MM.1S (cell line): ENCODE data around the gene IL1B.

Source experiments
- DNase-seq: peaks from one replicate; pipeline ENCODE4 v3.0.0-alpha.2; 2015
- H2AFZ ChIP-seq: fragments of 300-600 bp; sonication (generic); 2 replicates; pipeline ENCODE4 v1.6.0; 2016; ENCODE audit warnings: antibody characterized with exemption, low read length
- H3F3A ChIP-seq: fragments of 300-600 bp; sonication (generic); 2 replicates; pipeline ENCODE4 v1.6.1; 2016; ENCODE audit warnings: mild to moderate bottlenecking, antibody characterized with exemption, low read length, moderate library complexity, mixed read lengths; ENCODE audit not compliant: insufficient read depth
- H3K27ac ChIP-seq: fragments of 300-600 bp; sonication (generic); 2 replicates; pipeline ENCODE4 v1.5.1; 2016; ENCODE audit warnings: mild to moderate bottlenecking, low read length
- H3K27me3 ChIP-seq: fragments of 300-600 bp; sonication (generic); replicated peaks from 2 replicates; pipeline ENCODE4 v1.6.0; 2016; ENCODE audit warnings: low read length; ENCODE audit not compliant: insufficient read depth
- H3K36me3 ChIP-seq: fragments of 300-600 bp; sonication (generic); replicated peaks from 2 replicates; pipeline ENCODE4 v1.6.1; 2016; ENCODE audit warnings: mild to moderate bottlenecking, low read length, mixed read lengths; ENCODE audit not compliant: insufficient read depth
- H3K4me1 ChIP-seq: fragments of 300-600 bp; sonication (generic); 2 replicates; pipeline ENCODE4 v1.6.1; 2016; ENCODE audit warnings: low read length, mixed read lengths
- H3K4me2 ChIP-seq: fragments of 300-600 bp; sonication (generic); 2 replicates; pipeline ENCODE4 v1.6.0; 2016; ENCODE audit warnings: low read depth, low read length
- H3K4me3 ChIP-seq: fragments of 300-600 bp; sonication (generic); 2 replicates; pipeline ENCODE4 v1.5.1; 2016; ENCODE audit warnings: low read length, mixed read lengths
- H3K79me2 ChIP-seq: fragments of 300-600 bp; sonication (generic); 2 replicates; pipeline ENCODE4 v1.6.1; 2016; ENCODE audit warnings: mixed run types, low read length, mixed read lengths
- H3K9ac ChIP-seq: fragments of 300-600 bp; sonication (generic); 2 replicates; pipeline ENCODE4 v1.6.1; 2016; ENCODE audit warnings: low read length, mixed read lengths
- H3K9me2 ChIP-seq: fragments of 300-600 bp; sonication (generic); replicated peaks from 2 replicates; pipeline ENCODE4 v1.6.1; 2016; ENCODE audit warnings: mild to moderate bottlenecking, low read length, mixed read lengths; ENCODE audit not compliant: insufficient read depth
- H3K9me3 ChIP-seq: fragments of 300-600 bp; sonication (generic); replicated peaks from 2 replicates; pipeline ENCODE4 v1.6.1; 2016; ENCODE audit warnings: mild to moderate bottlenecking, low read length, mixed read lengths; ENCODE audit not compliant: insufficient read depth
- H4K20me1 ChIP-seq: fragments of 300-600 bp; sonication (generic); 2 replicates; pipeline ENCODE4 v1.6.1; 2016; ENCODE audit warnings: mild to moderate bottlenecking, low read length, moderate library complexity, mixed read lengths; ENCODE audit not compliant: insufficient read depth
- CTCF ChIP-seq: fragments of 300-600 bp; sonication (generic); IDR thresholded peaks from 2 replicates; pipeline ENCODE4 v1.5.1; 2016; ENCODE audit warnings: antibody characterized with exemption, low read length, mixed read lengths
- EZH2 ChIP-seq: fragments of 300-600 bp; sonication (generic); optimal IDR thresholded peaks from 2 replicates; pipeline ENCODE3; 2017; ENCODE audit warnings: low read depth, mild to moderate bottlenecking, antibody characterized with exemption, low read length, mixed read lengths
- EZH2phosphoT487 ChIP-seq: fragments of 300-600 bp; sonication (generic); IDR thresholded peaks from 2 replicates; pipeline ENCODE4 v1.6.1; 2018; ENCODE audit warnings: antibody characterized with exemption, low read length

The IL1B gene

GRCh38 chr2:112884869-112885505, 48.4 kb upstream of the IL1B start:
- DNase-seq: peak; percentile 80
- H3K27me3 ChIP-seq: no peaks in the 10 kb centered on the region
- no peaks in the 10 kb centered on the region for H3K9me2 ChIP-seq
- H3K27ac ChIP-seq: no peak overlapping the region; the same call in 1 of the 2 replicates
- no peaks in the 10 kb centered on the region for H4K20me1 ChIP-seq
- TF ChIP-seq EZH2: no peak
- TF ChIP-seq CTCF: peak; percentile 96
- TF ChIP-seq EZH2phosphoT487: no peak
- H3K79me2 ChIP-seq: no peaks in the 10 kb centered on the region
- H2AFZ ChIP-seq: peak overlapping the region; percentile 74
- peaks cover 17% of the 10 kb centered on the region for H3F3A ChIP-seq
- no peaks in the 10 kb centered on the region for H3K36me3 ChIP-seq
- H3K4me1 ChIP-seq: peaks cover 29% of the 10 kb centered on the region
- peak overlapping the region; percentile 35; the same call in 1 of the 2 replicates for H3K9ac ChIP-seq
- H3K4me2 ChIP-seq: peak overlapping the region; percentile 76
- no peaks in the 10 kb centered on the region for H3K9me3 ChIP-seq
- H3K4me3 ChIP-seq: peak overlapping the region; percentile 29; the same call in 1 of the 2 replicates

- no peak overlapping the region for H3K27ac ChIP-seq
- H4K20me1 ChIP-seq: no peaks in the 10 kb centered on the region
- H3F3A ChIP-seq: peaks cover 17% of the 10 kb centered on the region
- no peak overlapping the region for H3K4me3 ChIP-seq
- no peaks in the 10 kb centered on the region for H3K9me2 ChIP-seq
- DNase-seq: no peak
- H3K9me3 ChIP-seq: no peaks in the 10 kb centered on the region
- H3K79me2 ChIP-seq: no peaks in the 10 kb centered on the region
- TF ChIP-seq EZH2phosphoT487: no peak
- no peak for TF ChIP-seq EZH2
- no peak for TF ChIP-seq CTCF
- no peak overlapping the region for H2AFZ ChIP-seq
- H3K9ac ChIP-seq: no peak overlapping the region
- no peaks in the 10 kb centered on the region for H3K27me3 ChIP-seq
- no peak overlapping the region for H3K4me2 ChIP-seq
- peaks cover 26% of the 10 kb centered on the region for H3K4me1 ChIP-seq
- no peaks in the 10 kb centered on the region for H3K36me3 ChIP-seq
Measured at GRCh38 chr2:112883669-112884068, 47.1 kb upstream of the IL1B start.

- no peak for TF ChIP-seq EZH2phosphoT487
- H3K27ac ChIP-seq: no peak overlapping the region
- no peaks in the 10 kb centered on the region for H4K20me1 ChIP-seq
- no peaks in the 10 kb centered on the region for H3K27me3 ChIP-seq
- H3K79me2 ChIP-seq: no peaks in the 10 kb centered on the region
- H3K9me3 ChIP-seq: no peaks in the 10 kb centered on the region
- no peaks in the 10 kb centered on the region for H3K36me3 ChIP-seq
- no peaks in the 10 kb centered on the region for H3F3A ChIP-seq
- no peak overlapping the region for H2AFZ ChIP-seq
- no peak for DNase-seq
- no peak overlapping the region for H3K4me3 ChIP-seq
- no peaks in the 10 kb centered on the region for H3K9me2 ChIP-seq
- H3K9ac ChIP-seq: no peak overlapping the region
- no peak overlapping the region for H3K4me2 ChIP-seq
- peaks cover 12% of the 10 kb centered on the region for H3K4me1 ChIP-seq
Measured at GRCh38 chr2:112881217-112881985, 44.8 kb upstream of the IL1B start.

GRCh38 chr2:112880696-112881095, 44.1 kb upstream of the IL1B start:
- no peak overlapping the region for H3K4me2 ChIP-seq
- TF ChIP-seq CTCF: no peak
- TF ChIP-seq EZH2: no peak
- TF ChIP-seq EZH2phosphoT487: no peak
- no peaks in the 10 kb centered on the region for H3K9me2 ChIP-seq
- H3K27ac ChIP-seq: no peak overlapping the region
- no peak for DNase-seq
- H3K4me3 ChIP-seq: no peak overlapping the region
- no peaks in the 10 kb centered on the region for H3K9me3 ChIP-seq
- H3K9ac ChIP-seq: no peak overlapping the region
- H3K27me3 ChIP-seq: no peaks in the 10 kb centered on the region
- no peaks in the 10 kb centered on the region for H4K20me1 ChIP-seq
- no peak overlapping the region for H2AFZ ChIP-seq
- peaks cover 10% of the 10 kb centered on the region for H3K4me1 ChIP-seq
- no peaks in the 10 kb centered on the region for H3K79me2 ChIP-seq
- H3K36me3 ChIP-seq: no peaks in the 10 kb centered on the region
- H3F3A ChIP-seq: no peaks in the 10 kb centered on the region
